GM19455 (cell line): ENCODE measurements around the gene CST7.

Source experiments
- ATAC-seq: cut with Tn5 transposase; IDR thresholded peaks from one replicate; pipeline ENCODE4 v1.9.1; 2021; ENCODE audit not compliant: unreplicated experiment

Gene CST7

DNA sequence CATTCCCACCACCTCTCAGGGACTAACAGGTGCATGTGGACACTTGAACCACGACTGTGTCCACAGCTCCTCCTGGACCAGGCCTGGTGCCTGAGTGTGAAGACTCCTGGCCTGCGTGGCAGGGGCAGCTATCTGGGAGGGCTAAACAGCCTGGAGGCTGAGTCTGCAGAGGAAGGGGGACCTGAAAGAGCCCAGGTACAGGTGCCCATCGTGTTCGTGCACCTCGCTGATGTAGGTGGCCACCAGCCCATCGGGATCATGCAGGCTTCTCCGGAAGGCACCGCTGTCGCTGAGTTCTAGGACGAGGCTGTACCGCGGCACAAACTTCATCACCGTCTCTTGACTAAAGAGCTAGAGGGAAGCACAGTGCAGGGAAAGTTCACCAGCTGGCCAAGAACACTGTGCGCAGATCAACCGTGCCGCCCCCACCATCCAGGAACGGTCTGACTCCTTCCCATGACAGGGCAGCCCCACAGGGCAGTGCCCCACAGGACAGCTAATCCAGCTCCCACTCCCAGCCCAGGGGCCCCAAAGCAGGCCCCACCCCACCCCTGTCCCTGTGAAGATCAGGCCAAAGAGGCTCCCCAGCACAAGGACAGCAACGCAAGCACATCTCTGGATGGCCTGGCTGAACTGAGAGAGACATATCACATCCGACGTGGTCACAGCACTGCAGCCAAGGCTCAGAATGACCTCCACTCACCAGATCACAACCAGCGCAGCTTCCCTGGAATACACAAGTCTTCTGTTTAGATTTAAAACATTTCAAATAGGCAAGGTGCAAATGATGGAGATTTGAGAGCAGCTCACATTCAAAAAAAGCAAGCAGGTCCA is 14.8 kb downstream of the CST7 start:
- no peak for ATAC-seq

DNA sequence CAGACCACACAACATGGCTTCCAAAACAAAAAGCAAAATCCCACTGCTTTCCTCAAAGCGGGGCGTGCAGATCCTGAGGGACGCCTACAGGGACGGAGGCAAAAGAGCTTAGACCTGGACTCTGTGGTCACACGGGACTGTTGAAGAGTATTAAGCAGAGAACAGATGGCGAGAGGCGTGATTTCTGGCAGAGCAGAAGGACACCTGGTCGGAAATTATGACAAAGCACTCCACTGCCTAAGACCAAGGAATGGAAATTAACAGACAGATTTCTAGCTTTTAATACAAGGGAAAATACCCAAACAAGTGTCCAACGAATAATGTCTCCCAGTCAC is 15.4 kb downstream of the CST7 start:
- ATAC-seq = no peak

DNA sequence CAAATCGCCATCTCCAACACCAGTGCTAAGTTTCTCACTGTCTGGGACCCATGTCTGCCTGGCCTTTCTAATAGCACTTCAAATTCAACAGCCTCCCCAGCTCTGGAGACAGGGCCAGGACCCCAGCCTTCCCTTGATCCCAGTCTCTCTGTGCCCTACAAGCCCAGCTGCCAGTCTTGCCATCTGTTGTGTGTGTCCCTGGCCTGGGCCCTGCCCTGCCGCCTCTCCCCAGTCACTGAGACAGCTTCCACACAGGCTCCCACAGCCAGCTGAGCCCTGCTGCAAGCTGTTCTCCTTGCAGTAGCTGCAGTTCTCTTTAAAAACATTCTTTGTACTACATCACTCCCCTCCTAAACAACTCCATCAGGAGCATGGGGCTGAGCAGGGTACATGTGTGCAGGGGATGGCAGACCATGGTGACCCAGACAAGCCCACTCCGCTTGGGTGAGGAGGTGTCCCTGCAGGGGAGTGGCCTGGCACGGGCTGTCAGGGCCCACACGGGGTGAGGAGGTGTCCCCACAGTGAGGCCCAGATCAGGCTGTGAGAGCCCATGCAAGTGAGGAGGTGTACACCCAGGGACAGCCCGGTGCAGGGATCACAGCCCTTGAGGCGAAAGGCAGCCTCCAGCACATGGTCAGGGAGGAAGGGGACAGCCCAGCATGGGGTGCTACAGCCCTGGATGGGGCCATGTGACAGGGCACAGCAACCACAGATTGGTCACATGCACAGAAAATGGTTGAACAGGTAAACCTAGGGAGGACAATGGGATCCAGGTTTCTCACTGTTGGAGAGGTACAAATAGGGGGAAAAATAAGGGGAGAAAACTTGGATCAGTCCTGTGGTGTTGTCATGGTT is 16.2 kb downstream of the CST7 start:
- no peak for ATAC-seq

DNA sequence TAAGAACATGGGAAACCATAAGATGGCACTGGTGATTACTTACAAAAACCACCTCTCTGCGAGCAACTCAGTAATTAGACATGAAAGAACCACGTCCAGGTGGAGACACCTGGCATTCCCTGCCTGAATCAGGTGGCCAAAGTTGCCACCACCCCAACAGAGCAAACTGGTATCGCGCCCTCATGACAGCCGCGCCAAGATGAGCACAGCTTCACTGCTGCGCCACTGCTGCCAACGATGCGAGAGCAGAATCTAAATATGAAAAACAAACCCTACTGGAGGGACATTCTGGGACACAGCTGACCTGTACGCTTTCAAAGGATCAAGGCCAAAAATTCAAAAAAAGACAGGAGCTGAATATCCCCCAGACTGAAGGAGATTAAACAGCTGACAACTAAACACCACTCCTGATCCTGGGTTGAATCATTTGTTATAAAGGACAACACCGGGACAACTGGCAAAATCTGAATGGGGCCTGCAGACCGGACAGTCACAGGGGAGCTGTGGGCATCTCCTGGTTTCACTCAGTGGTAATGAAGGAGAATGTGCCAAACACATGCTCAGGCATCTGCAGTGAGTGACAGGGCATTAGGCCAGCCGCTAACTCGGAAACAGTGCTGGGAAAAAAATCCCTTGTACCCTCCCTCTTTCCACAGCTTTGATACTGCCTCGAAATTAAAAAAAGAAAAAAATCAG is 17.4 kb downstream of the CST7 start:
- ATAC-seq = no peak

DNA sequence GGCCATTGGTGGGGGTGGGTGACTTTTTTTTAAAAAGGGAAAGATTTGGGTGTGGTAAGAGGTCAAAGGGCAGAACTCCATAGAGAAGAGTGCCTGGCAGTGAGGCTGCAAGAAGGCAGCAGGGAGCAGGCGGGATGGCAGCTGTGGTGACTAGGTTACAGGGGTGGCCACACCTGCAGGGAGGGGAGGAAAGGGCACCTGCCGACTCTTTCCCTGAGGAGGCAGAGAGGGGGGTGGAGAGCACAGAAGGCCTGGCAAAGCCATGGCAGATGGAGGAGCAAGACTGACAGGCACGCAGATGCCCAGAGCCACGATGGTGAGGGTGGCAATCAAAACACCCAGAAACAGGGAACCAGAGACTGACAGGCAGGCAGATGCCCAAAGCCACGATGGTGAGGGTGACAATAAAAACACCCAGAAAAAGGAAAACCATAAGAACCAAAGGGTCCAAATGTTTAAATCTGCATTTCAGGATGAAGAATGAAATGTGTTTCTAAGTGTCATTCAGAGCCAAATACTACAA is 19.3 kb downstream of the CST7 start:
- ATAC-seq = no peak

DNA sequence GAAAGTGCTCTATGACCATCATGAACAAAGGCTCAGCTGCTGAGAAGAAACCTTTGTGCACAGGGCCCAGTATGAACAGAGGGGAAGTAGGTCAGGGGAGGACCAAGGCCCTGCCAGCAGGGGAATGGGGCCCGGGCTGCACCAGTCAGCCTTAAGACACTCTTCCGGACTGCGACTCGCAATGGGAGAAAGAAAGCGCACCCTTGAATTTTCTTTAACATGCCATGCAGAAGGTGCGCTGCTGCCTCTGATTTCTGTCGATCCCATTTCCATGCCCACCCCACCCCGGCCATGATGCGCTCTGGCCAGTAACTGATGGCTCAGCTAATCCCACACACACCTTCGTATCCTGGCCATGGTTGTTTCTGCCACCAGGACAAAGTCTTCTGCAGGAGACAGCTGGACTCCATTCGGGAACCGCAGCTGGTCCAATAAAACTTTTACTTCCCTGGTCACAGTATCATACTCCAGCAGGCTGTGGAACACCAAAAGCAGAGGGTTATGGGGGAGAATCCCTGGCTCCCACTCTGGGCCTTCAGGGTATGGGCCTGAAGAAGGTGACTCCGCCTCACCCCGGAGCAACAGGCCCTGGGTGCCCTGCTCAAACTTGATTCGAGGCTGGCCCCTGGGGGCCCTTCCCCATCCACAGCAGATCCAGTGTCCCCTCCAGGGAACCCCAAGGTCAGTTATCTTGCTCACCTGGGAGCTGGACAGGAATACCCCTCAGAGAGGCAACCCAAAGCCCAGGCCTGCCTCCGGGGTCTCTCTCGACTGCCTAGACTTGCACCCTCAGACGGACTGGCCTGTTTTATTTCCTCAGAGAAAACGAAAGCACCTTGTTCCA is 20.3 kb downstream of the CST7 start:
- no peak for ATAC-seq

DNA sequence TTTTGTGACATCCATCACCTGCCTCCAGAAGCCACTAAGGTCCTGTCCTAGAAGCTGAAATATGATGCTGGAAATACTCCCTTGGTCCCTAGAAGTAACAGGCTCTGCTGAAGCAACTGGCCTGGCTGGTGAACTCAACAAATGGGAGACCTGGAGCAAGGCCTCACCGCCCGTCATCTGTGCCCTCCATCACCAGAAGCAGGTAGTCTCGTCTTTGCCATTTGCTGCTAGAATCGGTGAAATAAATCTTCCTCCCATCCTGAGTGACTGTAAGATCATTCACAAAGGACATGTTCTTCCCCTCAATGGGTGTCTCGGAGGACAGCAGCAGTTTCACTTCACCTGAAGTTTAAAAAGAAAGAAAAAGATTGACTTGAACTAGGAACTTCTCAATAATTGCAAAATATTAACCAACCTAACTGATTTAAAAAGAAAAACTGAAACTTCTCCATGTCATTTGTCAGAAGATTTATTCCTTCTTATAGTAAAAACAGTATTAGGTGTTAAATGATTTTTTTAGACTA is 21.0 kb downstream of the CST7 start:
- no peak for ATAC-seq

DNA sequence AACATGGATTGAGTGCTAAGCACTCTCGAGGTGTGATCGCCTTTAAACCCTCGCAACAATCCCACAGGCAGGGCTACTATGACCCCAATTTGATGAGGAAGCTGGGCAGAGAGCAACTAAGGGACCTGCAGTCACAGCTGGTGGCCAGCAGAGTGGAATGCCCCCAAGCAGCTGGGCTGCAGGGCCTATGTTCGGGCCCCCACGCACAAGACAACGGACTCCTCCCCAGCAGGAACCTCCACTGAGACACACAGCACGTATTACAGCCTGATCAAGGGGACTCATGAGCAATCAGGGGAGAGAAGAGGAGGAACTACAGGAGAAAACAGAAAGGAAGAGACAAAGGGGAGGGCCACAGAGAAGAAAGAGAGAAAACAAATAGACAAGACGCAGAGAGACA is 21.7 kb downstream of the CST7 start:
- no peak for ATAC-seq

DNA sequence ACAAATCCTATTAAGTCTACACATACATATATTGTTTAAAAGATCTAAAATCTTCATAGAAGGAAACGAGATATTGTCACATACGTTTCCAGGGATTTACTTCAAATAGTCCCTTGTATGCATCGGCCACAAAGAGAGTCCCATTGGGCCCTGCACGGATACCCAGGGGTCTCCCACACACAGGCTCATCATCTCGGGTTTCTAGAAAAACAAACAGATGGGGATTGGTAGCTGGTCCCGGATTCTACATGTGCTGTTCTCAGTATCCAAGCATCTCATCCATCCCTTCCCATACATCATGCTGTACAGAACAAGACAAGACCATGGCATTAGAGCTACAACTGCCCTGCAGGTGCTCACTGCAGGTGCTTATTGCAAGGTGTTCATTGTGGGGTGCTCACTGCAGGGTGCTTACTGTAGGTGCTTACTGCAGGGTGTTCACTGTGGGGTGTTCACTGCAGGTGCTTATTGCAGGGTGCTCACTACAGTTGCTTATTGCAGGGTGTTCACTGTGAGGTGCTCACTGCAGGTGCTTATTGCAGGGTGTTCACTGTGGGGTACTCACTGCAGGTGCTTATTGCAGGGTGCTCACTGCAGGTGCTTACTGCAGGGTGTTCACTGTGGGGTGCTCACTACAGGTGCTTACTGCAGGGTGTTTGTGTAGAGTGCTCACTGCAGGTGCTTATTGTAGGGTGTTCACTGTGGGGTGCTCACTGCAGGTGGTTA is 22.5 kb downstream of the CST7 start:
- ATAC-seq = no peak

DNA sequence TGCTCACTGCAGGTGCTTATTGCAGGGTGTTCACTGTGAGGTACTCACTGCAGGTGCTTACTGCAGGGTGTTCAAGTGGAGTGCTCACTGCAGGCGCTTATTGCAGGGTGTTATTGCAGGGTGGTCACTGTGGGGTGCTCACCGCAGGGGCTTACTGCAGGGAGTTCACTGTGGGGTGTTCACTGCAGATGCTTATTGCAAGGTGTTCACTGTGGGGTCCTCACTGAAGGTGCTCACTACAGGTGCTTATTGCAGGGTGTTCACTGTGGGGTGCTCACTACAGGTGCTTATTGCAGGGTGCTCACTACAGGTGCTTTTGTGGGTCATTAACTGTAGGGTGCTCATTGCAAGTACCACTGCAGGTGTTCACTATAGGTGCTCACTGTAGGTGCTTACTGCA is 23.3 kb downstream of the CST7 start:
- no peak for ATAC-seq

DNA sequence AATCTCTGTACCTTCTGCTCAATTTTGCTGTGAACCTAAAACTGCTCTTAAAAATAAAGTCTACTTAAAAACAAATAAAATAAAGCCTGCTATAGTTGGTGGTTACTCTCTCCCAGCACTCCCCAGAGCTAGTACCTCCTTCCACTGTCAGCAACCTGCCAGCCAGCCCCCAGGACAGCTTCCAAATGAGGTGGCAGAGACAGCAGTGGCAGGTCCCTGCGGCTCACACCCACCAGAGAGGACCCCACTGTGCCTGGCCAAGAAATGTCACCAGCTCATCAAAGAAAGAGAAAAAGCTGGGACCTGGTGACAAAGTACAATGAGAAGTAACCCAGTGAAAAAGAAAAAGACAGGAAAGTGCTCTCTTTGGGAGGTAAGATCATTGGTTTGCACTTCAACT is 28.3 kb downstream of the CST7 start:
- ATAC-seq = no peak

DNA sequence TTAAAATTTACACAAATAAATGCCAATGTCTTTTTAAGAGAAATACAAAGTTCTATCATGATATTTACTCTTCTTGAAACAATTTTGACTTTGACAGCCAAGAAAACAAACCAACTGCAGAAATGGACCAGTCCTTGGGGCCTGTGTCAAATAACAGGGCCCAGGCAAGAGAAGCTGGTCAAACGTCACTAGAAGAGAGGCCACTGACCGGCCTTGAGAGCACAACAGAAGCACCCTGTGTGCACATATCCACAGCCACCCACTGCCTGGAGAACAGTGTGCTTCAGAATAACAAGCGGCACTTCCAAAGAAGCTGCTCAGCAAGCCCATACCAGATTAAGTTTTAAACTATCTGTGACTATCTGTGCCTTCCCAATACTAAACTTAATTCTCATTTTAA is 28.7 kb downstream of the CST7 start:
- no peak for ATAC-seq

DNA sequence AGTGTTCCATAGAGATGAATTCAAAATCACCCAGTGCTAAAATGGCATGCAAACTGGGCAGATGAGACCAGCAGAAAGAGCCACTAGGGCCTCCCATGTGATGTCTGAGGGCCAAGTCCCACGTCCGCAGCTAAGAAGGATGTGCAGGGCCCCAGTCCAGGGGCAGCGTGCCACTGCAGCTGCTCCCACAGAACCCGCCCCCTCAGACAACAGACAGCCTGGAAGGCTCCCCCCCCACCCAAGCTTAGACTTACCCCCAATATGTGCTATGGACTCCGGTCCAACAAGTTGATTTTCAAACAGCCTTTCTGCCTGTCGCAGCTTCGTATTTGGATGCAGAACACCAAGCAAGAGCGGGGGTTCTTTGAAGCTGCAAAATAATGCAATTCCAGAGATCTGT is 29.4 kb downstream of the CST7 start:
- ATAC-seq = no peak

DNA sequence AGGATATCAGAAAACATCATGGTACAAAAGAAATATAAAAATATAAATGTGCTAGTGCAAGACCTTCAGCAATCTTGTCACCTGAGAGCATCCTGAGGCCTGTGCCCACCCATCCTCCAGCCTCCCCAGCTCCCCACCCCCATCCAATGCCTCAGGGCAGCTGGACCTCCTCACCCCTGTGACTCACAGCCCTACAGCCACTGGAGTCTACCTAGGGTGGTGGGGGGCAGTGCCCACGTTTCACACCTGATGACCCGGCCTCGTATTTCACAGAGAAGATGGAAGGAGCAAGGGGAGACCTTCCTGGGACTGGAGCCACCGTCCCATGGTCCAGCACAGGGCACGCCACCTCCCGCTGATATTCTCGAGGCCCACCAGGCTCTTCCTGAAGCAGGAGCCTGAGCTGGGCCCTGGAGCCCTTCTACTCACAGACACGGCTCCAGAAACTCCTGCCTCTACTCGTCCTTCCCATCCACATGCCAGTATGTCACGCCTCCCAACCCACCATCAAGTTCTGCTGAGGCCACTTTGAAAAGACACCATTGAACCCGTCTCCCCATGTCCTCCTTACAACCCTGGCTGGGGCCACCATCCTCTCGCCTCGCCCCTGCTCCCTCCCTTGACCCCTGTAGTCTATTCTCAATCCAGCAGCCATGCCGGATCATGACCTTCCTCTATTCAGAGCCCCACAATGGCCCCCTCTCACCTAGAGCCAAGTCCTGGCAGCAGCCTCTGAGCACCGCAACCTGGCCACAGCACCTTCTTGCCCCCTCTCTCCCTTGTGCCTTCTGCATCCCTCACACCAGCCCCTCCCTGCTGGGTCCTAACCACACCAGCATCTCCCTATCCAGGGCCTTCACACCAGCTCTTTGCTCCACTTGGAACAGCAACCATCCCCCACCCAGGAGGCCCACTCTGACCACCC is 30.2 kb downstream of the CST7 start:
- no peak for ATAC-seq

DNA sequence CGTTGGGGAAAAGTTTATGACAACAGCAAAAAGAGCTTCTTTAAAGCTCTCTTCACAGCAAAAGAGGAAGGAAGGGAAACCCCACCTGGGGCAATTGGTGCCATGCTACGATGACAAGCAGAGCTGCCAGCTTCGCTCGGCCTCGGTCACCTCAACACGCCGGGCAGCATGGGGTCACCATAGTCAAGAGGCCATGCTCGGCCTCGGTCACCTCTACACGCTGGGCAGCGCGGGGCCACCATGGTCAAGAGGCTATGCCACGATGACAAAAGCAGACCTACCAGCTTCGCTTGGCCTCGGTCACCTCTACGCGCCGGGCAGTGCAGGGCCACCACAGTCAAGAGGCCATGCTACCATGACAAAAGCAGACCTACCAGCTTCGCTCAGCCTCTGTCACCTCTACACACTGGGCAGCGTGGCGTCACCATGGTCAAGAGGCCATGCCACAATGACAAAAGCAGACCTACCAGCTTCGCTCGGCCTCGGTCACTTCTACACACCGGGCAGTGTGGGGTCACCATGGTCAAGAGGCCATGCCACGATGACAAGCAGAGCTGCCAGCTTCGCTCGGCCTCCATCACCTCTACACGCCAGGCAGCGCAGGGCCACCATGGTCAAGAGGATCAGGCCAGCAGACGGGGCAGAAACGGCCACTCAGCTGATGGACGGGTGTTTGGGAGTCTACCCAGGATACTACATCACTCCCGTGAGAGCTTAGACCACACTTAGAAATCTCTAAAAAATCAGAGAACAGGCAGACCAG is 31.4 kb downstream of the CST7 start:
- no peak for ATAC-seq

DNA sequence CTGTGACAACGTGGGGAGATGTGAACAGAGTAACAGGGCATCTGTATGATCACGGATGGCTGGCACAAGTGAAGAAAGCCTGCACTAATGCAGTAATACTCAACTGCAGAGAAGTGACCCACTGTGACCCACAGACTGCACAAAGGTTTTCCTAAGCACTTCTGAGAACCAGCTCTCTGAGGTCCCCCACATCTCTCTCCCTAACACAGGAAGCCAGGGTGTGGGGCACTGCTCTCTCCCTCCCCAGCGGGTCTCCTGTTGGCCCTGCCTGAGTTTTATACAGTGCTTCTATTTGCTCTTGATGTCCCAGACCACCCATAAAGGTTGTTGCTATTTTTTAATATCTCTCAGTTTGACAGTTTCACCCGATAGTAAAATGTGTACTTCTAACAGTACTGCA is 32.2 kb downstream of the CST7 start:
- ATAC-seq = no peak

DNA sequence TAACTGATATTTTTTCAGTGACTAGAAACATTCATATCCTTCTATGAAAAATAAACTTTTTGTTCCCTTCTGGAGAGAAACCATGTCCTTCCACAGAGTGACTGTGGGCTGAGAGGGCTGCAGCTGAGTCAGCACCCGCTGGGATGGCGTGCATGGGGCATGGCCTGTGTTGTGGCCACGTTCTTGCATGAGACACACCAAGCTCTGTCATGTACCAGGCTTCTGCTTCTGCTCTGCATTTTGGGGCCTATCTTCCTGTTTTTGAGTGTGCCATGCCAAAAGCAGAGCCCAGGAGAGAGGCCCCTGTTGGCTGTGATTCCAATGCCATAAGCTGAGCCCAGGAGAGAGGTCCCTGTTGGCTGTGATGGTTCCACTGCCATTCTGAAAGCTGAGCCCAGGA is 32.7 kb downstream of the CST7 start:
- no peak for ATAC-seq

DNA sequence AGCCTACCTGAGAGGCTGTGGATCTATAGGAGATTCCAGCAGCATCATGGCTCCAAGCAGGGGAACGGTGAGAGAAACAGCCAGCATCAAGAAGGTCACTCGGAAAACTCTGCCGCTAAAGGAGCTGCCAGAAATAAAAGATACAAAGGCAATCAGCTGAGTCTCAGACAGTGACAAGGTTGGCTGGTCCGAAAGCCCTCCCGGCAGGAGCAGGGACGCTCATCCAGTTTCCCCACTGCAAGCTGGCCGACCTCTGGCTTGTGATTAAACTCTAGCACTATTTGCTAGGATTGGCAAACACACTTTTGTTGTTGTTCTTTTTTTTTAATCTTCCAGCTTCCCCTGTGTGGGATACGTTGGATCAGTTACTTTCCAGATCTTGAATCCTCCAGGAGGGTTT is 34.8 kb downstream of the CST7 start:
- ATAC-seq = no peak
